GM21529 (cell line): Measurements from ENCODE around the gene KCNJ6.
"Not testable (repeated sequence)": the region's sequence is repeated elsewhere in the genome, so short reads cannot be mapped to it uniquely, and the experiment has no call there.

ENCODE experiments used
- ATAC-seq: cut with Tn5 transposase; IDR thresholded peaks from one replicate; pipeline ENCODE4 v1.9.1; 2021; ENCODE audit not compliant: unreplicated experiment

Gene KCNJ6

GRCh38 chr21:37746849-37747248 lies 169.4 kb downstream of the KCNJ6 start:
- no peak for ATAC-seq

DNA sequence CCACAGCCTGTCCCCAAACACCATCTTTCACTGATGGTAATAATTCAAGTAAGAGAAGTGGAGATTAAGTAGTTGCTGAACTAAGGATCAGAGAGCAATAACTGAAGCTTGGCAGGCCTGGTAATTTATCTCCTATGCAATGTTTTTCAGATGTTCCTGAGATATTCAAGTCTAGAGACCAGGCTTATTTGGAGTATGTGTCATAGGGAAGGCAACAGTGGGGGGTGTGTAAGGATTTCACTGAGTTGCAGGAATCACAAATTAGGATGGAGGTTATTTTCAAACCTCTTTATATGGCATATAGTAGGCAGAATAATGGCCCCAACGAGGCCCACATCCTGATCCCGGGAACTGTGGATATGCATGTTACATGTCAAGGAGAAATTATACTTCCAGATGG lies 171.7 kb downstream of the KCNJ6 start:
- no peak for ATAC-seq

GRCh38 chr21:37742532-37742931 lies 173.7 kb downstream of the KCNJ6 start:
- ATAC-seq = no peak

DNA sequence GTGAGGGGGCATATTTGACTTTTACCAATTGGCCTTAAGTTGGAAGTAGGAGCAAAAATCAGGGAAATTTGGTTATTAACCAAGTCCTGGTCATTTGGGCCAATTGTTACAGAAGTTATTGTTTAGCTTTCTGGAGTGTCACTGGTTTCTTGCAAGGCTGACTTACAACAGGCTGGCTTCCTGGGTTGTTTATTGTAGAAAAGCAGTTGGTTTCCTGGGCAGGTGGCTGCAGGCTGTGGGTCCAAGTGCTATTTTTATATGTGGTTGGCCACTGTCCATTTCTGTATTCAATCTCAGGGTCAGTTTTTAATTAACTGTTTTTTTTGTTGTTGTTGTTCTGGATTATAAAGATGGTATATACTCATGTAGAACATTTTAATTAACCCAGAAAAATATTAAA lies 174.1 kb downstream of the KCNJ6 start:
- no peak for ATAC-seq

- no peak for ATAC-seq
Observed at GRCh38 chr21:37737996-37738395, 178.3 kb downstream of the KCNJ6 start.

DNA sequence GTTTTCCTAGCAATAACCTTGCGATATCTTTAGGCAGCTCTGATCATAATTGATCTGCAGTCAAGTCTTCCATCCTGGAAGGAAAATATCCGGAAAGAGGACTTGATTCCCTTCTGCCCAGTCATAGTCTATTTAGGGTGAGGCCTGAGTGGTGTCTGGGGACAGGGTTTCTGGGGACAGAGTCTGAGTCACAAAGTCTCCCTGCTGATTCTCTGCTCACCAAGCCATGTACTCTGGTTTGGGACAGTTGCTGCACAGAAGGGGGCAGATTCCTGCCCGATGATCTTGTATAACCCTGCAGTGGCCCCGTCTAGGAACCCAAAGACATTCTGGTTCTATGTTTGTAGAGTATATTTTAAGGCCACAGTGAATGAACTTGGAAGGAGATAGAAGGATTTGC lies 178.8 kb downstream of the KCNJ6 start:
- ATAC-seq = no peak

GRCh38 chr21:37734846-37735245 lies 181.4 kb downstream of the KCNJ6 start:
- no peak for ATAC-seq

GRCh38 chr21:37732927-37733326 lies 183.3 kb downstream of the KCNJ6 start:
- ATAC-seq = no peak

- ATAC-seq = no peak
Observed at GRCh38 chr21:37724201-37724600, 192.1 kb downstream of the KCNJ6 start.

DNA sequence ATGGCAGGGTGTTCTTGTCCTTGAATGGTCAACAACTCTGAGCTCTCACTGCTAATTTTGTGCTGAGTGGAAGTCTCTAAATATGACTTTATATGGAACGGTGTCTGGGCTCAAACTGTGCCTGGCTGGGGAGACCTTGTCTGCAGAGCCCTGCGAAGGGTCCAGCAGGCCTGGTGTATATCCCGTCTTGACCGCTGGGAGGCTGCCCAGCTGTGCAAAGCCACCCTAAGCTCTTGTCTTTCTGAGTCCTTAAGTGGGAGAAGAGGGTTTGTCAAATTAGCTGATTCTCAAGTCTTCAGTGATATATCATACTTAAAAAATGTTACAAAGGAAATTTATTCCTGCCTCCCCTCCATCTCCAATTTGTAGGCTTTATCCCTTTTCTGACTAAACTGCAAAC lies 198.7 kb downstream of the KCNJ6 start:
- ATAC-seq = no peak

DNA sequence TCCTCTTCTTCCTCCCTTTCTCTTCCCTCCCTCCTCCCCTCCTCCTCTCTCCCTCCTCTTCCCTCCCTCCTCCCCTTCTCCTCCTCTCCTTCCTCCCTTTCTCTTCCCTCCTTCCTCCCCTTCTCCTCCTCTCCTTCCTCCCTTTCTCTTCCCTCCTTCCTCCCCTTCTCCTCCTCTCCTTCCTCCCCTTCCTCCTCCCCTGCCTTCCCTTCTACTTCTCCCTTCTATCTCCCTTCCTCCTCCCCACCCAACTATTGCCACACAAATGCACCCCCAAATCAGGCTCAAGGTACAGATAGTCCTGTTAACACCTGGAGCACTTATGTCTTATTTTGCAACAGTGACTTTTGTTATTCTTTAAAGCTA lies 203.7 kb downstream of the KCNJ6 start:
- not testable (repeated sequence) for ATAC-seq

GRCh38 chr21:37711836-37712568 lies 204.3 kb downstream of the KCNJ6 start:
- peak; percentile 81 for ATAC-seq

GRCh38 chr21:37711286-37711829 lies 204.9 kb downstream of the KCNJ6 start:
- no peak for ATAC-seq

- ATAC-seq = no peak
Observed at GRCh38 chr21:37710546-37711285, 205.5 kb downstream of the KCNJ6 start.

DNA sequence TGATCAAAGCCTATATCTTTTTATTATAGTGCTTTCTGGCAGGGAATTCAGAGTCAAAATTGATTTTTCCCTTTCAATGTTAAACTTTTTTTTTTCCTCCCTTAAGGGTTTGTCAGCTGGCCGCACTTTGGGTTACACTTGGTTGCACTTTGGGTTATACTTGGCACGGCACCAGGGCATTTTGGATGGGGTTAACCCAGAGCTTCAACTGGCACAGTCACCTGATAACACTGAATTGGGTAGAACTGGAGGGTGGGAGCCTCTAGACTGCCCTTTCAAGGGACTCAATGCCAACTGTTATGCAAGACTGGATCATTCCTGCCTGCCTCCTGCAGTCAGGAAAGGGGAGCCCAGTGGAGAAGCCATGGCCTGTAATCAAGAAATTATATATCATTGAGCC lies 211.5 kb downstream of the KCNJ6 start:
- no peak for ATAC-seq

GRCh38 chr21:37702241-37702640 lies 214.0 kb downstream of the KCNJ6 start:
- no peak for ATAC-seq

DNA sequence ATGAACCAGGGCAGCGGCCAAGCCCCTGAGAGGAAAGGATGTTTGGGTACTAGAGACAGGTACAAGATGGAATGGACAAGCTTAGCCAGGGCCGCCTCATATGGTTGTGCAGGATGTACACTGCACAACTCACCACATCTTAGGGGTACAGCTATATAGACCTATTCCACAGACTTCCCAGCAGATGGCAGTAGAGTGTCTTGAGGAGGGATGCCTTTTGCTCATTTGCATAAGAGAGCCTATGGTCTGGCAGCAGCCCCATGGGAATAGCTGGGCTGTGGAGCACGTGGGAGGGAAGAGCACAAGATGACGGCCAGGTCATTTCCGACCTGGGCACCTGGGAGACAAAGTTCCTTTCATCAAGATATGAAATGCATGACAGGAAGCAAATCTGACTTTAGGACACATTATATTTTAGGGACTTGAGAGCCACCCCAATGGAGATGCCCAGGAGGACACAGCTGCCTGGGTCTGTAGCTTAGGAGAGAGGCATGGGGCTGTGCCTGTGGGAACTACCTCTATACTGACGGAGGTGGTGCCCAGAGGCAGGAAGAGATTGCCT lies 215.5 kb downstream of the KCNJ6 start:
- ATAC-seq = peak; percentile 86

DNA sequence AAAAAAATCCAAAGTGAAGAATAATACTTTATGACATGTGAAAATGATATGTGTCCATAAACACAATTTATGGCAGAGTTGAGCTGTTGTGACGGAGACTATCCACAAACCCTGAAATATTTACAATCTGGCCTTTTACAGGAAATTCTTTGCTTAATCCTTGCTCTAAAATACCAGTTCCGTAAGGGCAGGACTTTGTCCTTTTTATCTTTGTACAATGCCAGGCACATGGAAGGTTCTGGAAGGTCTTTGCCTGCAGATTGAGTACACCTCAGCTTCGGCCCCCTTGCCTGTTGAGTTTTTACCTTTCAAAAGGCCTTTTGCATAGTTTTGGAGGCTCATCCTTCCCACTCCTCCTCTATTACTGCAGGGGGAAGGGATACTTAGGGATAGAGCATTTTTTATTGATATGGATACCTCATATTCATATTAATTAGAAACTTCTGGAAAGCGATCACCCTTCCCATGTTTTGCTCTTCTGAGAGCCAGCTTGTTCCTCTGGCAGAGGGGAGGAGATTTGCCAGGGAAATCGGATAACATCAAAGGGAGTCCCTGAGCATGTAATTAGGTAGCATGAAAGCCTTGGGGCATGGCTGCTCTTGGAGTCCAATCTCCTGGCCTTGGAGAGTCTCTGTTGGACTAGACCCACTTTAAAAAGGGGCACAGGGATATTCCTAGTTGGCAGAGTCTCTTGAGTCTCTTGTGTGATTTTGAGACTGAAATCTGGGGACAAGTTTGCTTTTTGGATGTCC lies 217.1 kb downstream of the KCNJ6 start:
- ATAC-seq = no peak

DNA sequence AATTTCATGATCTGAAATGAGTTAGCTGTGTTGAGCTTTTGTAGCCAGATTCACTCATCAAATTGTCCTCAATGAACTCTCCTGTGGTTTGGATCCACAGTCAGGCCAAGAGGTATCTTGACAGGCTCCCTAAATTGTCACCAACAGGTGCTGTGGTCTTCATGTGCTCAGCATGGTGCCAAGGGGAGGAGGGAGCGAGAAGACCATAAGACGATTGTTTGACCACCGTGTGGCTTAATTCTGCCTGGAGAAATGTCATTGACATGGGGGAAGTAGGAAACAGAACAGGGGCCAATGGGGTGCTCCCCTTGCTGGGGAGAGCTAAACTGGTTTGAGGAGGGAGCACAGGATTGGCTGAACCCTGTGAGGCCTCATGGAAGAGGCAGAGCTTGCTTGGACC lies 219.3 kb downstream of the KCNJ6 start:
- ATAC-seq = no peak

GRCh38 chr21:37695111-37695510 lies 221.1 kb downstream of the KCNJ6 start:
- ATAC-seq = no peak

DNA sequence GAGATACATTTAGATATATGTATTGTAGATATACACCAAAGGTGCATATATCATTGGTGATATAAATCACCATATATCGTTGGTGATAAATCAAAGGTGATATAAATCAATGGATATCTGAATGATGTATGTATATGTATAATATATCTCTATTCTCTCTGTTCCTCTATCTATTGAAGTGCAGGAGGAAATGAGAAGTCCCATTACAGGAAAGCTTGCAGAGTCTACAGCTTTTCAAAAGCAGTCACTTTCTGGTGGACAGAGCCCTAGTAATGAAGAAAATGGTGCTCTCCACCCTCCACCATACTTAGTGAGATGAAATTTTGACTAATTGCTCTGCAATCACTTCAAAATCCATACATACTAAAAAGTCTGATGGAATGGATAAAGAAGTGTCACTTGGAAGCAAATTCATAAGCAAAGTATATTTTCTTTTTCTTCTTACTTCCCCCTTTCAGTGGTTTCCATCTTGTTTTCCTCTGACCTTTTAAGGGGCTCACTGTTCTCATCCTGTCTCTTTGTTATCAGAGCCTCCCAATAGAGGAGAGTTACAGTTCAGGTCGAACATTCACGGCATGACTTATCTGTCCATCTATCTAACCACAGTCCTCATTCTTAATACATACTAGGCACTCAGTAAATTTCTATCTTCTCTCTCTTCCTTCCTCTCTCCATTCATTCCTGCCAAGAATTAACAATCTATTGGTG lies 227.2 kb downstream of the KCNJ6 start:
- ATAC-seq = no peak
